H1 (cell line): Measurements from ENCODE around the gene CD300E. TPM values are rescaled to one million over a fixed set of nuclear protein-coding genes. Genes with fewer than 3 reads are reported as not detected.

Experiments
- BCL11A ChIP-seq, 2 experiments: IDR thresholded peaks; one replicate each; pipeline ENCODE4 v1.6.1; 2011; ENCODE audit warnings: low read depth in 2 of 2, low read length in 2 of 2, mild to moderate bottlenecking in 2 of 2
- CBX8 ChIP-seq: fragments of 300-800, 300-1000 bp; sonication (generic); IDR thresholded peaks from 2 replicates; pipeline ENCODE4 v1.7.1; 2016; ENCODE audit warnings: low read depth, low read length, borderline replicate concordance
- RAD21 ChIP-seq, 2 experiments: IDR thresholded peaks in 1 of 2; conservative IDR thresholded peaks in 1 of 2; 2 replicates each; pipeline ENCODE4 v1.6.1; 2011; ENCODE audit warnings: low read depth in 2 of 2, low read length in 2 of 2, improper control_type of control experiment in 1 of 2, inconsistent platforms in 1 of 2, mild to moderate bottlenecking in 1 of 2, moderate library complexity in 1 of 2
- SIX5 ChIP-seq: IDR thresholded peaks from 2 replicates; pipeline ENCODE4 v1.6.1; 2011; ENCODE audit warnings: mild to moderate bottlenecking, low read depth, low read length
- TAF1 ChIP-seq: IDR thresholded peaks from 2 replicates; pipeline ENCODE4 v1.6.1; 2011; ENCODE audit warnings: mild to moderate bottlenecking, low read depth, low read length
- polyA plus RNA-seq, 7 experiments: library from polyadenylated mRNA; depleted of rRNA in 3 of 7; stranded (reverse) in 5 of 7; unstranded in 2 of 7; fragments of >200 nt in 5 of 7; fragments of 200-250 nt in 2 of 7; gene quantifications; 1 replicate in 5 of 7; 2 replicates in 1 of 7; 4 replicates in 1 of 7; pipeline versions ENCODE4 v1.2.1 to v1.2.3, GENCODE V29; 2011 to 2013; ENCODE audit warnings: missing spikeins in 2 of 7, mixed read lengths in 2 of 7
- total RNA-seq: library from RNA; stranded (reverse); fragmentation: NEBNext Ultra II Directional; extraction: Animal tissue kit (Norgen Biotek cat#: 25700); gene quantifications from 2 replicates; pipeline ENCODE4 v1.2.1, GENCODE V29; 2021

Gene CD300E
- total and polyA plus RNA-seq, 2 of the 8 experiments (the other 6 are each of a cell fraction or from before 2014, with no cell fraction given): not detected

DNA sequence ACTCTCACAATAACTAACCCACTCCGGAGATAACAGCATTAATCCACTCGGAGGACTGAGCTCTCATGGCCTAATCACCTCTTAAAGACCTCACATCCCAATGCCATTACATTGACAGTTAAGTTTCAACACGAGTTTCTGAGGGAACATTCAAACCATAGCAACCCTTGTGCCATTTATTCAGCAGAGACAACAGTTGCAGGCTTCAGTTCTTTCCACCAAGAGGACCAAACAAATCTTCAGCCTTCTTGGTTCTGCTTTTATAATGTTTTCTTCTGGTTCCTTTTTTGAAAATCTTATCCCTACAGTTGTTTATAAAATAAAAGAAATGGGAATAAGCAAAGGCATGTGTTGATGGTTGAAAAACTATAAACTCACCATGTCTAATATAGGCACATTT, 2.1 kb upstream of the CD300E start (continued):
- TF ChIP-seq CBX8 (no peak), SIX5 (no peak), RAD21 (IDR thresholded peaks at IDR 0.05 in 1 of 2, conservative IDR thresholded peaks at IDR 0.05 in 1 of 2; ENCODE audit: low read depth in 2 of 2, low read length in 2 of 2) (no peak), TAF1 (no peak), BCL11A (IDR thresholded peaks at IDR 0.05; ENCODE audit: low read depth in 2 of 2, low read length in 2 of 2) (no peak)
